Fibroblast of skin of abdomen (primary cell): ENCODE results near the gene SH3GL1.

ENCODE experiments used
- DNase-seq: peaks from one replicate; pipeline ENCODE4 v3.0.0-alpha.2; 2013

SH3GL1 gene

GRCh38 chr19:4431808-4432674 lies 31.7 kb upstream of the SH3GL1 start:
- DNase-seq, result no peak

GRCh38 chr19:4431296-4431695 lies 30.9 kb upstream of the SH3GL1 start:
- no peak for DNase-seq

- DNase-seq, result no peak
These were observed 30.4 kb upstream of the SH3GL1 start for GRCh38 chr19:4430760-4431159.

- DNase-seq, result no peak
These were observed 29.4 kb upstream of the SH3GL1 start for GRCh38 chr19:4429771-4430171.

GRCh38 chr19:4429256-4429655 lies 28.9 kb upstream of the SH3GL1 start:
- DNase-seq, result no peak

GRCh38 chr19:4428326-4428975 lies 28.1 kb upstream of the SH3GL1 start:
- DNase-seq, result no peak

GRCh38 chr19:4425537-4425936 lies 25.2 kb upstream of the SH3GL1 start:
- peak; percentile 91 for DNase-seq

GRCh38 chr19:4423416-4424126 lies 23.2 kb upstream of the SH3GL1 start:
- no peak for DNase-seq

GRCh38 chr19:4416268-4416667 lies 15.9 kb upstream of the SH3GL1 start:
- no peak for DNase-seq

GRCh38 chr19:4415352-4415751 lies 15.0 kb upstream of the SH3GL1 start:
- no peak for DNase-seq

- DNase-seq, result no peak
These were observed 14.5 kb upstream of the SH3GL1 start for GRCh38 chr19:4414800-4415321.

GRCh38 chr19:4414144-4414799 lies 13.9 kb upstream of the SH3GL1 start:
- no peak for DNase-seq

- no peak for DNase-seq
These were observed 13.2 kb upstream of the SH3GL1 start for GRCh38 chr19:4413588-4413987.

- no peak for DNase-seq
These were observed 9.0 kb upstream of the SH3GL1 start for GRCh38 chr19:4409123-4409933.

GRCh38 chr19:4406626-4407025 lies 6.3 kb upstream of the SH3GL1 start:
- no peak for DNase-seq

- DNase-seq, result no peak
These were observed 5.6 kb upstream of the SH3GL1 start for GRCh38 chr19:4405977-4406376.

- DNase-seq, result no peak
These were observed 2.8 kb upstream of the SH3GL1 start for GRCh38 chr19:4403005-4403761.

GRCh38 chr19:4402171-4403004 lies 2.0 kb upstream of the SH3GL1 start, which contains the start of gene CHAF1A:
Gene CHAF1A, plus strand, starts transcription at chr19:4402640. Its CDS starts 123 bp downstream, at chr19:4402763.
- peak; percentile 100 for DNase-seq

- no peak for DNase-seq
These were observed 1.4 kb upstream of the SH3GL1 start for GRCh38 chr19:4401769-4402170.

- DNase-seq, result no peak
These were observed 574 bp downstream of the SH3GL1 start for GRCh38 chr19:4399812-4400134.
